Measurements from ENCODE around the gene SH3BP5L. TPM values are rescaled to one million over a fixed set of nuclear protein-coding genes. Genes with fewer than 3 reads are reported as not detected.

SH3BP5L gene
- total and polyA plus RNA-seq, 2 of the 8 experiments (the other 6 are each of a cell fraction or from before 2014, with no cell fraction given) = 20.2 to 28.4 TPM

DNA sequence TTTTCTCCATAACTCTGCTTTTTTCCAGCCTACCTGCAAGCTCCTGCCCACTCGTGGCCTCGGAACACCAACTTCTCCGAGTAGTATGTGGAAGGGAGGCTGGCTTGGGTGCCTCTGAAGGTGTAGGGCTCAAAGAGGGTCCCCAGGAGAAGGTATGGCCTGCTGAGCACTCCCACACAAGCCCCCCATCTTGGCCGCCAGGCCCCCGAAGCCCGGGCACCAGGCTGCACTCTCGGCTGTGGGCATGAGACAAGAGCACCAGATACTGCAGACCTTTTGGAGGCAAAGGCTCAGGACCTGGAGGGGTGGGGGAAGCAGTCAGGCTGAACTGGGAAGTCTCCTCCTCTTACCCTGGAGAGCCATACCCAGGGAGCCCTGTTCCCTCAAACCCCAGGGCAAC lies 31.5 kb upstream of the SH3BP5L start:
- Histone ChIP-seq H4K5ac (ENCODE audit: insufficient read length, low read depth, low read length) (no peak overlapping the region), H3K9me3 (ENCODE audit: insufficient read depth in 2 of 2, low read depth in 1 of 2, low read length in 1 of 2) (no peaks in the 10 kb centered on the region), H3K79me2 (ENCODE audit: control insufficient read depth in 1 of 2, insufficient read depth in 2 of 2, low read length in 2 of 2) (peaks cover 0 to 8% of the 10 kb centered on the region in 2 experiments; a peak in 1 of 4 replicates), H2AFZ (ENCODE audit: low read length) (no peak overlapping the region), H3K27me3 (replicated peaks in 1 of 4; ENCODE audit: control insufficient read depth in 3 of 4, extremely low read depth in 1 of 4, insufficient read depth in 3 of 4, low read length in 3 of 4) (peaks cover 0 to 6% (median 2%) of the 10 kb centered on the region in 4 experiments; a peak in 3 of 7 replicates), H3K56ac (replicated peaks; ENCODE audit: insufficient read length, low read depth, low read length) (no peak overlapping the region), H3K4me2 (ENCODE audit: insufficient read depth in 1 of 2, low read depth in 2 of 2, low read length in 2 of 2) (peak overlapping the region; percentile 80 to 99), H4K20me1 (replicated peaks in 1 of 2; ENCODE audit: control insufficient read depth in 1 of 2, insufficient read depth in 2 of 2, low read length in 2 of 2) (peaks cover 3 to 5% of the 10 kb centered on the region in 2 experiments), H2AK5ac (ENCODE audit: low read depth, low read length) (peak overlapping the region; percentile 80; the same call in 1 of the 2 replicates), H3K23ac (ENCODE audit: insufficient read length) (no peak overlapping the region), H3K4ac (replicated peaks; ENCODE audit: insufficient read length, low read depth, low read length) (no peak overlapping the region), H3K14ac (ENCODE audit: insufficient read length) (no peak overlapping the region), H2BK120ac (replicated peaks; ENCODE audit: low read depth, low read length) (no peak overlapping the region), H2BK5ac (ENCODE audit: low read depth, low read length) (no peak overlapping the region), H2BK20ac (ENCODE audit: low read length) (no peak overlapping the region), H3K4me1 (replicated peaks in 1 of 4; ENCODE audit: control insufficient read depth in 3 of 4, insufficient read depth in 4 of 4, low read length in 3 of 4) (peaks cover 0 to 11% (median 7%) of the 10 kb centered on the region in 4 experiments; a peak in 6 of 7 replicates), H3K23me2 (ENCODE audit: low read depth, low read length) (peaks cover 15% of the 10 kb centered on the region), H2BK15ac (ENCODE audit: low read length) (0 out of 2 replicates have a peak overlapping the region, but pooled peaks have one; percentile 92), H4K91ac (replicated peaks; ENCODE audit: insufficient read length, low read length) (no peak overlapping the region), H3K18ac (ENCODE audit: extremely low read depth, low read length) (no peak overlapping the region), H3K36me3 (ENCODE audit: control insufficient read depth in 2 of 4, insufficient read depth in 4 of 4, low read length in 3 of 4) (peaks cover 10 to 28% (median 20%) of the 10 kb centered on the region in 4 experiments), H3K27ac (ENCODE audit: low read depth, low read length) (peak overlapping the region; percentile 75; the same call in 1 of the 2 replicates), H3K9ac (replicated peaks in 1 of 4; ENCODE audit: extremely low read depth in 1 of 4, low read depth in 3 of 4, low read length in 3 of 4) (peak overlapping the region; percentile 39 to 81 (median 62); a peak in 5 of 7 replicates), H2BK12ac (ENCODE audit: low read depth, low read length) (0 out of 2 replicates have a peak overlapping the region, but pooled peaks have one; percentile 2), H3K4me3 (ENCODE audit: extremely low read depth in 1 of 4, insufficient read depth in 2 of 4, low read depth in 3 of 4, low read length in 4 of 4) (peak overlapping the region; percentile 76 to 93 (median 84)), H4K8ac (ENCODE audit: extremely low read depth, insufficient read depth, low read length) (no peak overlapping the region; the same call in 1 of the 2 replicates), H3K79me1 (ENCODE audit: low read depth, low read length) (0 out of 2 replicates have a peak, but pooled peaks cover 2% of the 10 kb centered on the region)
- POLR2A ChIA-PET (ENCODE audit: partially characterized antibody) = interaction anchor here (0.6 to 5.9 kb wide), 7 partner anchors 11 to 51 kb away, joined by 3 to 46 read pairs (median 4); partner anchors contain the start of gene ZNF672
- CTCF ChIA-PET (ENCODE audit: partially characterized antibody) = interaction anchor here (1.8 to 5.0 kb wide), 2 partner anchors 15 to 26 kb away, joined by 5 to 58 read pairs; no protein-coding TSS in a partner anchor
- 94% methylated on average over 7 of the region's 7 CpGs; no CpG with 5 or more reads in 1 of the 2 experiments for WGBS, 2 experiments (ENCODE audit: extremely low coverage in 1 of 2, insufficient coverage in 1 of 2, insufficient read length in 1 of 2, insufficient replicate concordance in 2 of 2, low coverage in 1 of 2, low lambda C conversion rate in 2 of 2, missing lambda C conversion rate in 1 of 2)
- DNase-seq (ENCODE audit: low read depth in 1 of 2, low spot score in 2 of 2) (no peak), FAIRE-seq (no peak)
- no peak for TF ChIP-seq BCL11A (IDR thresholded peaks at IDR 0.05; ENCODE audit: low read depth in 2 of 2, low read length in 2 of 2)

All from H1 (cell line).